HepG2 (cell line): ENCODE results near the gene MTOR. TPM values are rescaled to one million over a fixed set of nuclear protein-coding genes. Genes with fewer than 3 reads are reported as not detected.

Source experiments
- ATAC-seq: fragments of 200-7000 bp; cut with Tn5 transposase; 3 replicates; pipeline ENCODE4 v1.9.1; 2020; ENCODE audit warnings: mild to moderate bottlenecking, moderate library complexity
- BruUV-seq: library from RNA; stranded (reverse); fragments of 400-500 nt; replicated peaks from 2 replicates; lab custom pipeline; 2021; lab: Mats Ljungman, UMichigan
- CTCF ChIA-PET: fragments of 300-600 bp; formaldehyde crosslinking; extraction: SDS; loops from one replicate; lab custom pipeline; 2021; ENCODE audit warnings: low total read pairs, inconsistent platforms, low intra/inter-chr PET ratio; lab: Yijun Ruan, JAX
- POLR2A ChIA-PET: fragments of 350-600 bp; sonication (Branson Sonifier 250); formaldehyde crosslinking; loops from one replicate; lab custom pipeline; 2020; ENCODE audit warnings: antibody characterized with exemption, inconsistent platforms; lab: Yijun Ruan, JAX
- DNase-seq: peaks from one replicate; pipeline ENCODE4 v3.0.0-alpha.2; 2015; ENCODE audit warnings: low spot score
- FAIRE-seq: peaks from 3 replicates; lab custom pipeline; 2011; peaks lifted over from hg19 to GRCh38; lab: Jason Lieb, UNC
- H2AFZ ChIP-seq: one replicate; pipeline ENCODE4 v1.6.1; 2011; ENCODE audit warnings: low read length, inconsistent platforms
- H3K27ac ChIP-seq: fragments of 300-600 bp; 3 replicates; pipeline ENCODE4 v1.8.0; 2011; ENCODE audit warnings: mixed run types, mild to moderate bottlenecking, mixed read lengths, low read length, inconsistent platforms; ENCODE audit not compliant: insufficient read depth; ENCODE audit errors: extremely low read length
- H3K27me3 ChIP-seq, 2 experiments: fragments of 200-600 bp in 1 of 2; 2 replicates in 1 of 2; 3 replicates in 1 of 2; pipeline versions ENCODE4 v1.6.0 to v1.8.0; 2011; ENCODE audit warnings: low read length in 2 of 2, mild to moderate bottlenecking in 2 of 2, moderate library complexity in 2 of 2, inconsistent platforms in 1 of 2; ENCODE audit not compliant: insufficient read depth in 2 of 2, control insufficient read depth in 1 of 2
- H3K36me3 ChIP-seq, 2 experiments: fragments of 200-600 bp in 1 of 2; replicated peaks in 1 of 2; 2 replicates in 1 of 2; 3 replicates in 1 of 2; pipeline versions ENCODE4 v1.5.1 to v1.8.0; 2011; ENCODE audit warnings: low read length in 2 of 2, inconsistent platforms in 1 of 2; ENCODE audit not compliant: insufficient read depth in 2 of 2, control insufficient read depth in 1 of 2
- H3K4me1 ChIP-seq: 2 replicates; pipeline ENCODE4 v1.5.1; 2012; ENCODE audit warnings: low read length, inconsistent platforms; ENCODE audit not compliant: insufficient read depth
- H3K4me2 ChIP-seq: 2 replicates; pipeline ENCODE4 v1.6.0; 2011; ENCODE audit warnings: low read depth, low read length, inconsistent platforms
- H3K4me3 ChIP-seq, 3 experiments: fragments of 200-600 bp in 1 of 3; sonication (generic), shearing (Covaris generic) in 1 of 3; replicated peaks in 1 of 3; 2 replicates each; pipeline ENCODE4 v1.5.1; 2011 to 2016; ENCODE audit warnings: low read length in 3 of 3, inconsistent platforms in 2 of 3, low read depth in 2 of 3, mild to moderate bottlenecking in 2 of 3, control low read depth in 1 of 3, mixed read lengths in 1 of 3; ENCODE audit not compliant: insufficient read depth in 1 of 3
- H3K79me2 ChIP-seq: one replicate; pipeline ENCODE4 v1.6.1; 2011; ENCODE audit warnings: low read length, inconsistent platforms; ENCODE audit not compliant: insufficient read depth
- H3K9ac ChIP-seq: 2 replicates; pipeline ENCODE4 v1.6.0; 2011; ENCODE audit warnings: mild to moderate bottlenecking, low read depth, low read length, inconsistent platforms; ENCODE audit not compliant: insufficient read depth
- H3K9me3 ChIP-seq: 2 replicates; pipeline ENCODE4 v1.5.1; 2012; ENCODE audit warnings: mild to moderate bottlenecking, low read length
- H4K20me1 ChIP-seq: 2 replicates; pipeline ENCODE4 v1.6.0; 2011; ENCODE audit warnings: inconsistent platforms, mild to moderate bottlenecking, low read length, moderate library complexity; ENCODE audit not compliant: insufficient read depth
- DPF2 ChIP-seq: sonication (generic); formaldehyde crosslinking; IDR thresholded peaks from 2 replicates; pipeline ENCODE4 v1.4.0; 2020; ENCODE audit warnings: mild to moderate bottlenecking, low read depth, missing genetic modification reagents, borderline replicate concordance
- FOXA1 ChIP-seq, 2 experiments: fragments of 450-650 bp in 1 of 2; sonication (generic) in 1 of 2; formaldehyde crosslinking in 1 of 2; IDR thresholded peaks; 2 replicates each; pipeline versions ENCODE4 v1.4.0 to v1.6.1; 2016 to 2020; ENCODE audit warnings: missing genetic modification reagents in 1 of 2
- HNRNPK ChIP-seq: fragments of 200-400 bp; formaldehyde crosslinking; IDR thresholded peaks from 2 replicates; pipeline ENCODE4 v1.6.1; 2018; ENCODE audit warnings: low read length, low read depth, moderate library complexity, mild to moderate bottlenecking; ENCODE audit not compliant: poor library complexity, severe bottlenecking
- MIER2 ChIP-seq: IDR thresholded peaks from 2 replicates; pipeline ENCODE4 v1.6.1; 2016; ENCODE audit warnings: missing biosample characterization, missing genetic modification reagents
- RFX5 ChIP-seq: IDR thresholded peaks from 2 replicates; pipeline ENCODE4 v1.6.1; 2011; ENCODE audit warnings: low read depth, low read length, improper control_type of control experiment
- SMARCE1 ChIP-seq: fragments of 450-650 bp; IDR thresholded peaks from 2 replicates; pipeline ENCODE4 v1.6.1; 2017; ENCODE audit warnings: borderline replicate concordance
- SUZ12 ChIP-seq: fragments of 150-350 bp; IDR thresholded peaks from 2 replicates; pipeline ENCODE4 v1.6.1; 2014; ENCODE audit warnings: low read depth, low read length
- ZBTB8A ChIP-seq: sonication (generic); formaldehyde crosslinking; IDR thresholded peaks from 2 replicates; pipeline ENCODE4 v1.4.0; 2020; ENCODE audit warnings: mild to moderate bottlenecking, low read depth, missing genetic modification reagents, borderline replicate concordance
- ZEB1 ChIP-seq: IDR thresholded peaks from 2 replicates; pipeline ENCODE4 v1.6.1; 2012; ENCODE audit warnings: mild to moderate bottlenecking, low read depth, inconsistent platforms; ENCODE audit not compliant: insufficient replicate concordance
- ZFP82 ChIP-seq: sonication (generic); formaldehyde crosslinking; IDR thresholded peaks from 2 replicates; pipeline ENCODE4 v1.5.1; 2020; ENCODE audit warnings: mild to moderate bottlenecking, missing genetic modification reagents, borderline replicate concordance
- ZNF138 ChIP-seq: sonication (generic); formaldehyde crosslinking; IDR thresholded peaks from 2 replicates; pipeline ENCODE4 v1.5.0; 2020; ENCODE audit warnings: mild to moderate bottlenecking, low read depth, missing genetic modification reagents
- ZNF296 ChIP-seq: sonication (generic); formaldehyde crosslinking; conservative IDR thresholded peaks from 2 replicates; pipeline ENCODE4 v1.5.0; 2020; ENCODE audit warnings: mild to moderate bottlenecking, missing genetic modification reagents
- ZNF460 ChIP-seq: sonication (generic); formaldehyde crosslinking; IDR thresholded peaks from 2 replicates; pipeline ENCODE4 v1.5.1; 2020; ENCODE audit warnings: missing genetic modification reagents, mild to moderate bottlenecking, borderline replicate concordance
- ZNF549 ChIP-seq: sonication (generic); formaldehyde crosslinking; IDR thresholded peaks from 2 replicates; pipeline ENCODE4 v1.5.0; 2020; ENCODE audit warnings: missing genetic modification reagents
- ZNF724P ChIP-seq: sonication (generic); formaldehyde crosslinking; IDR thresholded peaks from 2 replicates; pipeline ENCODE4 v1.8.0; 2022; ENCODE audit warnings: missing genetic modification reagents, borderline replicate concordance
- ZNF773 ChIP-seq: sonication (generic); formaldehyde crosslinking; IDR thresholded peaks from 2 replicates; pipeline ENCODE4 v1.4.0; 2020; ENCODE audit warnings: missing genetic modification reagents, borderline replicate concordance
- ZSCAN20 ChIP-seq: sonication (generic); formaldehyde crosslinking; IDR thresholded peaks from 2 replicates; pipeline ENCODE4 v1.4.0; 2020; ENCODE audit warnings: missing genetic modification reagents, mild to moderate bottlenecking, borderline replicate concordance
- WGBS: methylation state at CpG from one replicate; pipeline ENCODE4 v1.1.6; 2017; ENCODE audit warnings: low lambda C conversion rate; 5-methylcytosine and 5-hydroxymethylcytosine counted together
- in situ Hi-C: cut with HindIII; loops from 2 replicates; pipeline ENCODE4 v1.10.0; 2017; ENCODE audit warnings: low pct_unique_long_range_greater_than_20kb; ENCODE audit not compliant: extremely low pct_ligation_motif_present
- intact Hi-C: fragments of 100-400 bp; cut with micrococcal nuclease; formaldehyde crosslinking; loops from one replicate; pipeline ENCODE4 v1.10.0; 2022; ENCODE audit not compliant: unreplicated experiment
- polyA plus RNA-seq, 8 experiments: library from polyadenylated mRNA; depleted of rRNA in 3 of 8; stranded (reverse) in 7 of 8; unstranded in 1 of 8; fragments of >200 nt; fragmentation: Illumina TruSeq in 4 of 8; extraction: Trizol in 4 of 8; gene quantifications; 2 replicates each; pipeline versions ENCODE4 v1.2.1 to v1.2.3, GENCODE V29; 2011 to 2016; ENCODE audit warnings: low read depth in 4 of 8, missing spikeins in 1 of 8, mixed read lengths in 1 of 8; ENCODE audit not compliant: insufficient read depth in 1 of 8
- total RNA-seq, 5 experiments: library from RNA; depleted of rRNA; stranded (reverse); fragments of >200 nt; fragmentation: Illumina TruSeq; extraction: Trizol; gene quantifications; 2 replicates each; pipeline ENCODE4 v1.2.3, GENCODE V29; 2016; ENCODE audit warnings: low read depth in 1 of 5
- TF ChIP-seq, protein P1 (sequence below), 2 experiments: sonication (generic) in 1 of 2; formaldehyde crosslinking in 1 of 2; IDR thresholded peaks; 2 replicates each; pipeline versions ENCODE4 v1.4.0 to v1.6.1; 2016 to 2020; ENCODE audit warnings: borderline replicate concordance in 1 of 2, low read depth in 1 of 2, mild to moderate bottlenecking in 1 of 2, missing genetic modification reagents in 1 of 2

The MTOR gene
- total and polyA plus RNA-seq, 2 of the 13 experiments (the other 11 are each of a cell fraction or from before 2014, with no cell fraction given): 24.6 to 34.6 TPM

DNA sequence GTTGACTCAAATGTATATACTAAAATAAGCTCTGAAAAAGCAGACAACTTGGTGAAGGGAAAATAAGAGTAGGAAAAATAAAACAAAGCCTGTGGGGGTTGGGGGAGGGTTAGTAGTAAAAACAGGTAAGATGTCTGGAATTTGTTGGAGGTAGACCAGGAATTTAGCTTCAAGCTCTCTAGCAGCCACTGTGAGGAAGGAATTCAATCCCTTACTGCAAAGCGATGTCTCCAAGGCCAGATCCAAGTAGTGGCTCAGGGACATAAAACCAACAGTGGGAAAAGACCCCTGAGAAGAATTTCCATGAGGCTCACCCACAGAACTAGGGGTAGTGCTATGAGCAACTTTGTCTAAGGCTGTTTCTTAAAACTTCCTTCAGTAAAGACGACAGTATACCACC, 65.4 kb downstream of the MTOR start:
- Histone ChIP-seq H3K79me2 (no peaks in the 10 kb centered on the region), H3K27me3 (no peaks in the 10 kb centered on the region), H3K4me1 (no peaks in the 10 kb centered on the region), H3K9me3 (no peaks in the 10 kb centered on the region), H4K20me1 (no peaks in the 10 kb centered on the region), H2AFZ (no peak overlapping the region), H3K36me3 (peaks cover 26 to 68% of the 10 kb centered on the region in 2 experiments), H3K4me3 (no peak overlapping the region), H3K27ac (no peak overlapping the region), H3K9ac (no peak overlapping the region), H3K4me2 (no peak overlapping the region)
- WGBS: 100% methylated on average over 2 of the region's 2 CpGs
- FAIRE-seq (no peak), DNase-seq (no peak), ATAC-seq (no peak)
- TF ChIP-seq SUZ12 (no peak), FOXA1 (IDR thresholded peaks at IDR 0.05) (no peak), FOXA1 (CRISPR knock-in tag; IDR thresholded peaks at IDR 0.05) (no peak), ZBTB8A (CRISPR knock-in tag) (no peak), ZNF549 (CRISPR knock-in tag) (no peak), RFX5 (no peak), ZNF460 (CRISPR knock-in tag) (no peak), ZNF296 (CRISPR knock-in tag) (no peak), ZEB1 (no peak), MIER2 (no peak), ZNF138 (CRISPR knock-in tag) (no peak), ZSCAN20 (CRISPR knock-in tag) (no peak), DPF2 (CRISPR knock-in tag) (no peak), ZFP82 (CRISPR knock-in tag) (no peak), HNRNPK (no peak), SMARCE1 (no peak), ZNF773 (CRISPR knock-in tag) (no peak), ZNF724P (CRISPR knock-in tag) (no peak)
- TF ChIP-seq, protein P1, sequence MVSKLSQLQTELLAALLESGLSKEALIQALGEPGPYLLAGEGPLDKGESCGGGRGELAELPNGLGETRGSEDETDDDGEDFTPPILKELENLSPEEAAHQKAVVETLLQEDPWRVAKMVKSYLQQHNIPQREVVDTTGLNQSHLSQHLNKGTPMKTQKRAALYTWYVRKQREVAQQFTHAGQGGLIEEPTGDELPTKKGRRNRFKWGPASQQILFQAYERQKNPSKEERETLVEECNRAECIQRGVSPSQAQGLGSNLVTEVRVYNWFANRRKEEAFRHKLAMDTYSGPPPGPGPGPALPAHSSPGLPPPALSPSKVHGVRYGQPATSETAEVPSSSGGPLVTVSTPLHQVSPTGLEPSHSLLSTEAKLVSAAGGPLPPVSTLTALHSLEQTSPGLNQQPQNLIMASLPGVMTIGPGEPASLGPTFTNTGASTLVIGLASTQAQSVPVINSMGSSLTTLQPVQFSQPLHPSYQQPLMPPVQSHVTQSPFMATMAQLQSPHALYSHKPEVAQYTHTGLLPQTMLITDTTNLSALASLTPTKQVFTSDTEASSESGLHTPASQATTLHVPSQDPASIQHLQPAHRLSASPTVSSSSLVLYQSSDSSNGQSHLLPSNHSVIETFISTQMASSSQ (IDR thresholded peaks at IDR 0.05; ENCODE audit: low read depth): no peak
- TF ChIP-seq, protein P1 (CRISPR knock-in tag; IDR thresholded peaks at IDR 0.05; ENCODE audit: borderline replicate concordance): no peak
- no TSS peak for BruUV-seq
- CTCF ChIA-PET: no interaction called here
- intact Hi-C loops: no loop called here
- in situ Hi-C loops: no loop called here
- POLR2A ChIA-PET: no interaction called here
